HCT116 (cell line): ENCODE results near the gene EDEM1. TPM values are rescaled to one million over a fixed set of nuclear protein-coding genes. Genes with fewer than 3 reads are reported as not detected.

ENCODE experiments used
- ATAC-seq: fragments of 200-7000 bp; cut with Tn5 transposase; 2 replicates; pipeline ENCODE4 v1.9.1; 2020; ENCODE audit warnings: mild to moderate bottlenecking, moderate library complexity
- BruUV-seq: library from RNA; stranded (reverse); fragments of 400-500 nt; replicated peaks from 2 replicates; lab custom pipeline; 2021; lab: Mats Ljungman, UMichigan
- CTCF ChIA-PET: fragments of 300-600 bp; sonication (Branson Sonifier 250); formaldehyde crosslinking; loops from one replicate; lab custom pipeline; 2021; ENCODE audit warnings: antibody characterized with exemption; lab: Charles Lee
- POLR2A ChIA-PET: fragments of 300-600, 350-600 bp; sonication (Branson Sonifier 250); formaldehyde crosslinking; loops from one replicate; lab custom pipeline; 2021; ENCODE audit warnings: antibody characterized with exemption; lab: Charles Lee
- RAD21 ChIA-PET, 2 experiments: fragments of 300-600 bp; sonication (Branson Sonifier 250); formaldehyde crosslinking; loops; one replicate each; lab custom pipeline; 2023; ENCODE audit warnings: low total read pairs in 2 of 2; ENCODE audit not compliant: uncharacterized antibody in 2 of 2, unreplicated experiment in 2 of 2, low non-redundant PET in 1 of 2; lab: Charles Lee
- DNase-seq: peaks from one replicate; pipeline ENCODE4 v3.0.0-alpha.2; 2010; ENCODE audit warnings: low read depth, low spot score
- H2AFZ ChIP-seq: fragments of 200-600 bp; shearing (Covaris generic), sonication (generic); 2 replicates; pipeline ENCODE4 v1.6.1; 2017; ENCODE audit warnings: low read depth, mixed run types, mixed read lengths, antibody characterized with exemption, low read length; ENCODE audit not compliant: poor library complexity, severe bottlenecking
- H3K27ac ChIP-seq: 2 replicates; pipeline ENCODE4 v1.5.1; 2012; ENCODE audit warnings: low read depth, low read length
- H3K27me3 ChIP-seq: fragments of 200-600 bp; sonication (generic); 2 replicates; pipeline ENCODE4 v1.6.1; 2016; ENCODE audit warnings: mixed run types, low read length, mixed read lengths; ENCODE audit not compliant: insufficient read depth
- H3K36me3 ChIP-seq, 2 experiments: fragments of 200-500 bp in 1 of 2; fragments of 200-600 bp in 1 of 2; sonication (Bioruptor generic) in 1 of 2; sonication (generic) in 1 of 2; 2 replicates each; pipeline versions ENCODE4 v1.5.1 to v1.6.1; 2014 to 2016; ENCODE audit warnings: low read length in 2 of 2, inconsistent platforms in 1 of 2, mixed read lengths in 1 of 2, mixed run types in 1 of 2; ENCODE audit not compliant: insufficient read depth in 2 of 2, control insufficient read depth in 1 of 2
- H3K4me1 ChIP-seq, 2 experiments: fragments of 200-600 bp in 1 of 2; sonication (generic) in 1 of 2; 2 replicates each; pipeline versions ENCODE4 v1.5.1 to v1.6.1; 2012 to 2017; ENCODE audit warnings: low read length in 2 of 2, inconsistent platforms in 1 of 2, mild to moderate bottlenecking in 1 of 2, mixed read lengths in 1 of 2, mixed run types in 1 of 2, moderate library complexity in 1 of 2; ENCODE audit not compliant: insufficient read depth in 2 of 2, control insufficient read depth in 1 of 2
- H3K4me2 ChIP-seq: fragments of 200-600 bp; sonication (generic); 2 replicates; pipeline ENCODE4 v1.6.1; 2017; ENCODE audit warnings: mixed run types, low read length, mixed read lengths
- H3K4me3 ChIP-seq, 2 experiments: fragments of 200-600 bp in 1 of 2; sonication (generic) in 1 of 2; replicated peaks in 1 of 2; 2 replicates each; pipeline ENCODE4 v1.5.1; 2011 to 2016; ENCODE audit warnings: low read length in 2 of 2, control low read depth in 1 of 2, low read depth in 1 of 2, mild to moderate bottlenecking in 1 of 2, mixed read lengths in 1 of 2, mixed run types in 1 of 2
- H3K79me2 ChIP-seq: fragments of 200-600 bp; sonication (generic); 2 replicates; pipeline ENCODE4 v1.6.1; 2017; ENCODE audit warnings: mild to moderate bottlenecking, mixed run types, low read length, moderate library complexity, mixed read lengths; ENCODE audit not compliant: insufficient read depth
- H3K9ac ChIP-seq: fragments of 200-600 bp; sonication (generic); 2 replicates; pipeline ENCODE4 v1.6.1; 2016; ENCODE audit warnings: low read length, mixed read lengths
- H3K9me2 ChIP-seq: fragments of 200-600 bp; sonication (generic), shearing (Covaris generic); 2 replicates; pipeline ENCODE4 v1.6.1; 2017; ENCODE audit warnings: mixed run types, mild to moderate bottlenecking, moderate library complexity; ENCODE audit not compliant: insufficient read depth
- H3K9me3 ChIP-seq, 2 experiments: fragments of 200-500 bp in 1 of 2; fragments of 200-600 bp in 1 of 2; sonication (Bioruptor generic) in 1 of 2; sonication (generic) in 1 of 2; 2 replicates each; pipeline ENCODE4 v1.6.1; 2014 to 2017; ENCODE audit warnings: low read length in 2 of 2, mixed read lengths in 2 of 2, inconsistent platforms in 1 of 2, low read depth in 1 of 2, mild to moderate bottlenecking in 1 of 2, mixed run types in 1 of 2, moderate library complexity in 1 of 2; ENCODE audit not compliant: control insufficient read depth in 1 of 2, insufficient read depth in 1 of 2
- H4K20me1 ChIP-seq: fragments of 200-600 bp; sonication (generic), shearing (Covaris generic); 2 replicates; pipeline ENCODE4 v1.6.1; 2017; ENCODE audit warnings: mixed run types, mild to moderate bottlenecking, moderate library complexity; ENCODE audit not compliant: insufficient read depth
- CBX3 ChIP-seq: IDR thresholded peaks from 2 replicates; pipeline ENCODE4 v1.6.1; 2012; ENCODE audit warnings: low read depth
- CEBPB ChIP-seq: IDR thresholded peaks from 2 replicates; pipeline ENCODE4 v1.6.1; 2012; ENCODE audit warnings: low read depth
- CTCF ChIP-seq, 3 experiments: fragments of 200-600 bp in 1 of 3; sonication (generic) in 1 of 3; IDR thresholded peaks in 2 of 3; conservative IDR thresholded peaks in 1 of 3; 2 replicates each; pipeline ENCODE4 v1.5.1; 2012 to 2017; ENCODE audit warnings: low read depth in 2 of 3, low read length in 2 of 3, antibody characterized with exemption in 1 of 3, borderline replicate concordance in 1 of 3, control low read depth in 1 of 3, mild to moderate bottlenecking in 1 of 3, mixed read lengths in 1 of 3, mixed run types in 1 of 3, moderate library complexity in 1 of 3; ENCODE audit not compliant: insufficient read depth in 1 of 3
- EGR1 ChIP-seq: IDR thresholded peaks from 2 replicates; pipeline ENCODE4 v1.6.1; 2012; ENCODE audit warnings: low read depth
- ELF1 ChIP-seq: IDR thresholded peaks from 2 replicates; pipeline ENCODE4 v1.6.1; 2012; ENCODE audit warnings: low read depth, borderline replicate concordance
- EZH2 ChIP-seq: fragments of 200-600 bp; sonication (generic); IDR thresholded peaks from 2 replicates; pipeline ENCODE4 v1.6.1; 2017; ENCODE audit warnings: antibody characterized with exemption, mixed run types
- JUND ChIP-seq: IDR thresholded peaks from 2 replicates; pipeline ENCODE4 v1.6.1; 2012
- MAX ChIP-seq: IDR thresholded peaks from 2 replicates; pipeline ENCODE4 v1.6.1; 2012
- POLR2A ChIP-seq: IDR thresholded peaks from 2 replicates; pipeline ENCODE4 v1.7.0; 2011; ENCODE audit warnings: borderline replicate concordance; ENCODE audit not compliant: insufficient read depth, insufficient read length; ENCODE audit errors: extremely low read depth
- POLR2AphosphoS5 ChIP-seq: IDR thresholded peaks from 2 replicates; pipeline ENCODE4 v1.6.1; 2011; ENCODE audit warnings: mild to moderate bottlenecking, low read depth, low read length, moderate library complexity
- REST ChIP-seq: IDR thresholded peaks from 2 replicates; pipeline ENCODE4 v1.6.1; 2012; ENCODE audit warnings: low read depth
- SIN3A ChIP-seq: IDR thresholded peaks from 2 replicates; pipeline ENCODE4 v1.6.1; 2012; ENCODE audit warnings: low read depth
- SRF ChIP-seq: IDR thresholded peaks from 2 replicates; pipeline ENCODE4 v1.6.1; 2012; ENCODE audit warnings: low read depth
- ZFX ChIP-seq: fragments of 450-650 bp; IDR thresholded peaks from 2 replicates; pipeline ENCODE4 v1.6.1; 2017
- ZNF274 ChIP-seq: fragments of 200-500 bp; sonication (Bioruptor generic); IDR thresholded peaks from 2 replicates; pipeline ENCODE4 v1.6.1; 2014; ENCODE audit warnings: mild to moderate bottlenecking, low read depth, low read length, inconsistent platforms
- intact Hi-C: fragments of 100-400 bp; cut with micrococcal nuclease; formaldehyde crosslinking; loops from 2 replicates; pipeline ENCODE4 v1.10.0; 2022
- total RNA-seq: library from RNA; stranded (reverse); gene quantifications from one replicate; pipeline ENCODE4 v1.2.1, GENCODE V29; 2021; ENCODE audit not compliant: unreplicated experiment

EDEM1 gene
- total RNA-seq, 1 experiment from 2014 or later, result 23.7 TPM

- intact Hi-C loops, result no loop called here
- Histone ChIP-seq H3K9me3 (no peaks in the 10 kb centered on the region), H3K36me3 (no peaks in the 10 kb centered on the region), H2AFZ (no peak overlapping the region), H3K9ac (no peak overlapping the region), H3K9me2 (no peaks in the 10 kb centered on the region), H3K4me3 (no peak overlapping the region), H4K20me1 (no peaks in the 10 kb centered on the region), H3K27ac (no peak overlapping the region), H3K4me2 (no peak overlapping the region), H3K27me3 (no peaks in the 10 kb centered on the region), H3K4me1 (no peaks in the 10 kb centered on the region), H3K79me2 (no peaks in the 10 kb centered on the region)
- ChIA-PET CTCF (no interaction called here), POLR2A (no interaction called here), RAD21 (no interaction called here)
- DNase-seq (no peak), ATAC-seq (no peak)
- TF ChIP-seq MAX (no peak), POLR2A (no peak), CBX3 (no peak), EGR1 (no peak), JUND (no peak), ZFX (no peak), REST (no peak), CTCF (IDR thresholded peaks at IDR 0.05 in 2 of 3, conservative IDR thresholded peaks at IDR 0.05 in 1 of 3; ENCODE audit: borderline replicate concordance in 1 of 3, insufficient read depth in 1 of 3, low read depth in 2 of 3, low read length in 2 of 3) (no peak), ZNF274 (no peak), ELF1 (no peak), POLR2AphosphoS5 (no peak), SRF (no peak), CEBPB (no peak), SIN3A (no peak), EZH2 (no peak)
- no TSS peak for BruUV-seq
Measured at GRCh38 chr3:5250467-5251195, 63.1 kb downstream of the EDEM1 start.
